Measurements from ENCODE around the gene RABAC1. TPM values are rescaled to one million over a fixed set of nuclear protein-coding genes. Genes with fewer than 3 reads are reported as not detected.

The RABAC1 gene
- total and polyA plus RNA-seq, 9 of the 15 experiments (the other 6 are each of a cell fraction or from before 2014, with no cell fraction given) = 2.4 to 28.1 (median 9.3) TPM

- no peak for TF ChIP-seq CREB3L1 (IDR thresholded peaks at IDR 0.05; ENCODE audit: borderline replicate concordance, low read depth)
- TF ChIP-seq EZH2 (IDR thresholded peaks at IDR 0.05; ENCODE audit: borderline replicate concordance, low read depth, low read length) = no peak
- TF ChIP-seq HLTF (IDR thresholded peaks at IDR 0.05) = peak; percentile 31; the same call in 1 of the 2 replicates
- TF ChIP-seq ETV1 (tag; conservative IDR thresholded peaks at IDR 0.05; ENCODE audit: low read depth) = no peak
- TF ChIP-seq NCOA1 (IDR thresholded peaks at IDR 0.05; ENCODE audit: low read depth) = no peak
- no peak for TF ChIP-seq BRD4 (IDR thresholded peaks at IDR 0.05)
- no peak for TF ChIP-seq MCM5 (IDR thresholded peaks at IDR 0.05; ENCODE audit: low read depth)
- TF ChIP-seq LEF1 (IDR thresholded peaks at IDR 0.05) = no peak
- TF ChIP-seq CBFA2T2 (conservative IDR thresholded peaks at IDR 0.05) = peak; percentile 31
- no peak for TF ChIP-seq FUS (optimal IDR thresholded peaks at IDR 0.05; ENCODE audit: low read depth, low read length)
- TF ChIP-seq CREM (IDR thresholded peaks at IDR 0.05; ENCODE audit: low read depth) = peak; percentile 38; the same call in 1 of the 2 replicates
- TF ChIP-seq HCFC1 (IDR thresholded peaks at IDR 0.05; ENCODE audit: low read depth, low read length) = peak; percentile 38
- TF ChIP-seq NFE2L1 (tag; IDR thresholded peaks at IDR 0.05; ENCODE audit: borderline replicate concordance, low read depth) = no peak
- TF ChIP-seq KLF16 (IDR thresholded peaks at IDR 0.05) = peak; percentile 72
- peak; percentile 62; the same call in 1 of the 2 replicates for TF ChIP-seq SPI1 (IDR thresholded peaks at IDR 0.05; ENCODE audit: borderline replicate concordance, low read depth, low read length)
- peak; percentile 85 for TF ChIP-seq RB1 (IDR thresholded peaks at IDR 0.05; ENCODE audit: low read depth)
- TF ChIP-seq ZNF121 (CRISPR knock-in tag; conservative IDR thresholded peaks at IDR 0.05) = no peak
- TF ChIP-seq RHOXF2B (CRISPR knock-in tag; conservative IDR thresholded peaks at IDR 0.05) = no peak
- no peak for TF ChIP-seq CREB1 (IDR thresholded peaks at IDR 0.05)
- TF ChIP-seq CREB1 (CRISPR knock-in tag; IDR thresholded peaks at IDR 0.05) = peak; percentile 9; the same call in 1 of the 2 replicates
- TF ChIP-seq GMEB1 (CRISPR knock-in tag; IDR thresholded peaks at IDR 0.05) = 0 out of 2 replicates have a peak, but pooled peaks have one; percentile 8
These were observed 1.2 kb downstream of the RABAC1 start (continued) for GRCh38 chr19:41957838-41958366.
